ENCODE measurements around the gene EPAS1.

- TF ChIP-seq POLR2A (IDR thresholded peaks at IDR 0.05) = no peak
- TF ChIP-seq CTCF (IDR thresholded peaks at IDR 0.05) = no peak
Observed at GRCh38 chr2:46350029-46350689, 53.0 kb downstream of the EPAS1 start.
